Measurements from ENCODE around the gene PYY. TPM values are rescaled to one million over a fixed set of nuclear protein-coding genes. Genes with fewer than 3 reads are reported as not detected.

PYY gene
- total RNA-seq, 4 donors from 2014 or later, result not detected

DNA sequence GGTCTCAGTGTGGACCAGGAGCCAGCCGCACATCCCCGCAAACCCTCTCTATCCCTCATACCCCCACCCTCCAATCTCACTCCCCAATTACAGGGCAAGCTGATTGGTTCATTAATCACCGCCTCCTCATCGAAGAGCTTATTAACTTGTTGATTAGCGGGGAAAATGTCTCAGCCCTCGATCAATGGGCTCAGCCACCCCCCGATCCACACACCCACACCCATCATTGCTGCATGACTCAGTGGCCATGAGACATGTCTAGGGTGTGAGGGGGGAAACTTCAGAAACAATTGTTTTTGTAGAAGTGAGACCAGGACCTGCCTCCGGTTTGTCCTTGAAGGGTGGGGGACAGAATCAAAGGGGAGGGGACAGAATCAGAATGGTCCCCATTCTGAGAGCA, 2.5 kb upstream of the PYY start:
- ATAC-seq (ENCODE audit: low FRiP score) (no peak), DNase-seq (ENCODE audit: low spot score) (no peak)
- no peak for TF ChIP-seq CTCF (IDR thresholded peaks at IDR 0.05)

DNA sequence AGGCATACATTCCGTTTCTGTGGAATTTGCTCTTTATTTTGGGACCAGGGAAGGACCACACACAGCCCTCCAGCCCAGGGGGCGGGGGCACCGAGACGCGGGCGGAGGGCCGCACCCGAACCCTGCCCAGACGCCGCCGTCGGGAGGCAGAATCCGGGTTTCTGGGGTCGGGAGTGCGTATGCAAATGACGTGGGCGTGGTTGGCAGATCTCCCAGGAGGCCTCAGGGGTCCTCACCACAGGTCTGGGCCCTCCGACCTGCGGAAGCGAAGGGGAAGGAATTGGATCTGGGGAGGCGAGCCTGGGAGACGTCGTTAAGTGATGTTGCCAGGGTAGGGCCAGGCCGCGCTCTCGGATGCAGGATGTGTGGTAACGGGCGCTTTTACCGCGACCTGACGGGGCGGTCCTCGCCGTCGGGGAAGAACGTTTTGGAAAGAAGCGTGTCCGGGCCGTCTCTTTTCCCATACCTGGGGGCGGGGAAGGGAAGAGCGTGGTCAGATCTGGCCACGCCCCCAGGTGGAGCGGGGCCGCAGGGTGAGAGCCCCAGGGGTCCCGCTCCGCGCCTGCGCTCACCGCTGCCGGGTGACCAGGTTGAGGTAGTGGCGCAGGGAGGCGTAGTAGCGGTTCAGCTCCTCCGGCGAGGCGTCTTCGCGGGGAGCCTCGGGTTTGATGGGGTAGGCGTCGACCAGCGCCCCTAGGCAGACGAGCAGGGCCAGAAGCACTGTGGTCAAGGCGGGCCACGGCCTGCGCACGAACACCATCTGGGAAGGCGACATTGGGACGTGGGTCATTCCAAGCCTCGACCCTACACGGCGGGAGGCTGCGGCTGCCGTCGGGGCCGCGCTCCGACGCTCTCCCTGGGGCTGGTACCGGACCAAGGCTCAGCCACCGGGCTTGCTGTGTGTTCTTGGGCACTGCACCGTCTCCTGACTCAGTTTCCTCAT, 745 bp downstream of the PYY start:
- DNase-seq (ENCODE audit: low spot score) (no peak), ATAC-seq (ENCODE audit: low FRiP score) (no peak)
- TF ChIP-seq CTCF (IDR thresholded peaks at IDR 0.05), result no peak

DNA sequence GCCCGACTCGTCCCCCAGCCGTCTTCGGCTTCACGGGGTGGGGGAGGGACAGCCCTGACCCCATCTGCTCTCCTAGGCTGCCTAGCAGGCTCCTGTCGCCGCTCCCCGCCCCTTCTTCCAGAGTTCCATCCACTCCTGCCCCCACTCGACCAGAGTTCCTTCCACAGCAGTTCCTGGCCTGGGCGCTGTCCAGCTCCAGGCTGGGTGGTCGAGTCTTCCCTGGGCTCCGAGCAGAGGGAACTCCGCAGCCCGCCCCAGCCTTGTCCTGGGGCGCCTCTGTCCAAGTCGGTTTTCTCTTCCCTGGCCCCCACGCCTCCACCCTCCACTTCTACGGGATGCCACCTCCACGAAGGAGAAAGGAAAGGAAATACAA, 1.4 kb downstream of the PYY start:
- TF ChIP-seq CTCF (IDR thresholded peaks at IDR 0.05), result no peak
- no peak for DNase-seq (ENCODE audit: low spot score)
- peak; percentile 39 for ATAC-seq (ENCODE audit: low FRiP score)

DNA sequence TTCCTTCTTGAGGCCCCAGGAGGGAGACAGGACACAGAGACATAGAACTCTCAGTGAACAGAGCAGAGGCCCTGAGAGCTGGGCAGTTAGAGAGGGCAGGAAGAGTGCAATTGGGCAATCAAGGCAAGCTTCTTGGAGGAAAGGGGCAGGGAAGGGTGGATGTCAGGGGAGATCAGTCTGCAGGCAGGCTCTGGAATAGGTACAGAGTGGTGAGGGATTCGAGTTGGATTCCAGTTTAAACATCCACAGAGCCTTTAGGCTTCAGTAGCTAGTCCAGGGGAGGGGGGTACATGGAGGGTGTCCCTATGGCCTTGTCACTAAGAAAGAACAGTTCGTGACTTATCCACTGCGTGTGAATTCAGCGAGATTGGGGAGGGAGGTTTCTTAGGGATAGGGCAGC, 2.0 kb downstream of the PYY start:
- DNase-seq (ENCODE audit: low spot score) (no peak), ATAC-seq (ENCODE audit: low FRiP score) (no peak)
- TF ChIP-seq CTCF (IDR thresholded peaks at IDR 0.05), result no peak

- ATAC-seq (ENCODE audit: low FRiP score), result no peak
- DNase-seq (ENCODE audit: low spot score), result no peak
- TF ChIP-seq CTCF (IDR thresholded peaks at IDR 0.05), result no peak
Measured at GRCh38 chr17:43950554-43950953, 3.2 kb downstream of the PYY start.

DNA sequence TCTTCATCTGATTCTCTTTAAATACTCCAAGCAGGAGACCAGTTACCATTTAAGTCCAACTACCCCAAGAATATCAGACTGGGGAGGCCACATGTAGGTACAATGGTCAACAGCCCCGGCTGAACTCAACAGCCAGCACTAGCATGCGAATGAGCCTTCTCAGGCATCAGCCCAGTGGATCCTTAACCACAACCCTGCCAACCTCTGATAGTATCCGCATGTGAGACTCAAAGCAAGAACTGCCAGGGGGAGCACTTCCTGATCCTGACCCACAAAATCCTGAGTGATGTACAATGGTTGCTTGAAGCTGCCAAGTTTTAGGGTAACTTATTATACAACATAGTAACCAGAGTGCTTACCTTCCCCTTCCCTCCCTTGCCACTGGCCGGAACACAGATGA, 4.0 kb downstream of the PYY start:
- ATAC-seq (ENCODE audit: low FRiP score), result no peak
- DNase-seq (ENCODE audit: low spot score), result no peak

More for the DNA sequence above, 4.0 kb downstream of the PYY start:
- TF ChIP-seq CTCF (IDR thresholded peaks at IDR 0.05), result no peak

All from omental fat pad (tissue), 4 donors.